MCF 10A (cell line): ENCODE results near the gene DGCR8. TPM values are rescaled to one million over a fixed set of nuclear protein-coding genes. Genes with fewer than 3 reads are reported as not detected.

Experiments
- BruUV-seq: library from RNA; stranded (reverse); fragments of 400-500 nt; replicated peaks from 2 replicates; lab custom pipeline; 2021; lab: Mats Ljungman, UMichigan
- CTCF ChIA-PET: fragments of 300-600 bp; sonication (Branson Sonifier 250); formaldehyde crosslinking; extraction: SDS; loops from one replicate; lab custom pipeline; 2021; ENCODE audit warnings: antibody characterized with exemption, inconsistent platforms; lab: Yijun Ruan, JAX
- POLR2A ChIA-PET: fragments of 300-600, 350-650 bp; sonication (Branson Sonifier 250); formaldehyde crosslinking; extraction: SDS; loops from one replicate; lab custom pipeline; 2020; ENCODE audit warnings: antibody characterized with exemption, inconsistent platforms; lab: Yijun Ruan, JAX
- DNase-seq: peaks from one replicate; pipeline ENCODE4 v3.0.0-alpha.2; 2018; ENCODE audit not compliant: unreplicated experiment
- H3K27ac Mint-ChIP-seq: one replicate; pipeline ENCODE4 v1.8.0; 2022; ENCODE audit warnings: mild to moderate bottlenecking, low read depth, mixed read lengths; ENCODE audit not compliant: unreplicated experiment
- H3K27me3 Mint-ChIP-seq: one replicate; pipeline ENCODE4 v1.8.0; 2022; ENCODE audit warnings: mixed read lengths; ENCODE audit not compliant: insufficient read depth, unreplicated experiment
- H3K36me3 Mint-ChIP-seq: one replicate; pipeline ENCODE4 v1.8.0; 2022; ENCODE audit warnings: mild to moderate bottlenecking, moderate library complexity, mixed read lengths; ENCODE audit not compliant: insufficient read depth, unreplicated experiment
- H3K4me1 Mint-ChIP-seq: one replicate; pipeline ENCODE4 v1.8.0; 2022; ENCODE audit warnings: mixed read lengths; ENCODE audit not compliant: insufficient read depth, unreplicated experiment
- H3K4me3 Mint-ChIP-seq: one replicate; pipeline ENCODE4 v1.8.0; 2022; ENCODE audit warnings: mild to moderate bottlenecking, moderate library complexity, mixed read lengths; ENCODE audit not compliant: unreplicated experiment
- H3K9me3 Mint-ChIP-seq: one replicate; pipeline ENCODE4 v1.8.0; 2022; ENCODE audit warnings: mixed read lengths; ENCODE audit not compliant: unreplicated experiment
- CTCF ChIP-seq: fragments of 200-600 bp; IDR thresholded peaks from one replicate; pipeline ENCODE4 v1.8.0; 2022; ENCODE audit warnings: antibody characterized with exemption, mild to moderate bottlenecking; ENCODE audit not compliant: unreplicated experiment
- intact Hi-C: fragments of 100-400 bp; cut with micrococcal nuclease; formaldehyde crosslinking; loops from 2 replicates; pipeline ENCODE4 v1.14.1; 2022
- total RNA-seq: library from RNA; stranded (reverse); gene quantifications from 2 replicates; pipeline ENCODE4 v1.2.3, GENCODE V29; 2022

Gene DGCR8
- total RNA-seq, 1 experiment from 2014 or later, result 40.8 TPM

- H3K9me3 Mint-ChIP-seq, result no peaks in the 10 kb centered on the region
- DNase-seq, result no peak
- CTCF ChIA-PET, result interaction anchor here (0.6 kb wide), 1 partner anchor 37 kb away, joined by 3 read pairs; no protein-coding TSS in a partner anchor
- H3K27ac Mint-ChIP-seq, result no peak overlapping the region
- no peak for TF ChIP-seq CTCF
- intact Hi-C loops, result no loop called here
- H3K4me3 Mint-ChIP-seq, result no peak overlapping the region
- no peaks in the 10 kb centered on the region for H3K4me1 Mint-ChIP-seq
- no TSS peak for BruUV-seq
- POLR2A ChIA-PET, result interaction anchor here (1.1 kb wide), 1 partner anchor 19 kb away, joined by 3 read pairs; no protein-coding TSS in a partner anchor
- peaks cover 27% of the 10 kb centered on the region for H3K36me3 Mint-ChIP-seq
- H3K27me3 Mint-ChIP-seq, result no peaks in the 10 kb centered on the region
Measured at GRCh38 chr22:20033045-20033706, 46.9 kb upstream of the DGCR8 start.

- ChIA-PET POLR2A (no interaction called here), CTCF (interaction anchor here (0.7 kb wide), 1 partner anchor 64 kb away, joined by 4 read pairs; no protein-coding TSS in a partner anchor)
- no TSS peak for BruUV-seq
- Mint-ChIP-seq H3K36me3 (peaks cover 27% of the 10 kb centered on the region), H3K27ac (no peak overlapping the region), H3K9me3 (no peaks in the 10 kb centered on the region), H3K27me3 (no peaks in the 10 kb centered on the region), H3K4me1 (no peaks in the 10 kb centered on the region), H3K4me3 (no peak overlapping the region)
- no peak for DNase-seq
- no peak for TF ChIP-seq CTCF
- intact Hi-C loops, result no loop called here
Measured at GRCh38 chr22:20034143-20034542, 45.9 kb upstream of the DGCR8 start.

GRCh38 chr22:20035375-20036083 lies 44.5 kb upstream of the DGCR8 start:
- BruUV-seq, result no TSS peak
- no peak for TF ChIP-seq CTCF
- Mint-ChIP-seq H3K9me3 (no peaks in the 10 kb centered on the region), H3K36me3 (peaks cover 24% of the 10 kb centered on the region), H3K4me1 (no peaks in the 10 kb centered on the region), H3K4me3 (no peak overlapping the region), H3K27me3 (no peaks in the 10 kb centered on the region), H3K27ac (no peak overlapping the region)
- intact Hi-C loops, result no loop called here
- no peak for DNase-seq
- POLR2A ChIA-PET, result no interaction called here
- CTCF ChIA-PET, result no interaction called here

DNA sequence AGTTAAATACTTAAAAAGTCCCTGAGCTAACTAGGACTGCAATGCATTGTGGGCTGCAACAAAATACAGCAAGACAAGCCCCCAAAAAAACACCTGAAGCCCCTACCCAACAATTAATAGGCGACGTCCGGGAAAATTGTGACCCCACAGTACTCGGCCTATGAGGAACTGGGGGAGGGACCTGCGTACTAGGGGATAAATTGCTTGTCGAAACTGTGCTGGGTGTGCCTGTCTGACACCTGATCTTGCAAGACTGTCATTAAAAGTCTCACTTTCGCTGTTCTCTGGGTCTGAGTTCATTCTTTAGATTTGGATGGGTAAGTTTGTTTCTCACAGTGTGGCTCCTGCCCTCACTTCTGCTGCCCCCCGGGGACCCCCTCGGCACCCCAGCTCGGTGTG lies 44.0 kb upstream of the DGCR8 start:
- Mint-ChIP-seq H3K27ac (no peak overlapping the region), H3K27me3 (no peaks in the 10 kb centered on the region), H3K9me3 (no peaks in the 10 kb centered on the region), H3K4me3 (no peak overlapping the region), H3K36me3 (peaks cover 23% of the 10 kb centered on the region), H3K4me1 (no peaks in the 10 kb centered on the region)
- TF ChIP-seq CTCF, result no peak
- CTCF ChIA-PET, result no interaction called here
- POLR2A ChIA-PET, result no interaction called here
- BruUV-seq, result no TSS peak
- intact Hi-C loops, result no loop called here
- no peak for DNase-seq
